ENCODE measurements around the gene P4HA1. TPM values are rescaled to one million over a fixed set of nuclear protein-coding genes. Genes with fewer than 3 reads are reported as not detected.
"Not testable (repeated sequence)": the region's sequence is repeated elsewhere in the genome, so short reads cannot be mapped to it uniquely, and the experiment has no call there.

The P4HA1 gene
- total RNA-seq, 2 experiments from 2014 or later: 30.9 to 31.2 TPM

DNA sequence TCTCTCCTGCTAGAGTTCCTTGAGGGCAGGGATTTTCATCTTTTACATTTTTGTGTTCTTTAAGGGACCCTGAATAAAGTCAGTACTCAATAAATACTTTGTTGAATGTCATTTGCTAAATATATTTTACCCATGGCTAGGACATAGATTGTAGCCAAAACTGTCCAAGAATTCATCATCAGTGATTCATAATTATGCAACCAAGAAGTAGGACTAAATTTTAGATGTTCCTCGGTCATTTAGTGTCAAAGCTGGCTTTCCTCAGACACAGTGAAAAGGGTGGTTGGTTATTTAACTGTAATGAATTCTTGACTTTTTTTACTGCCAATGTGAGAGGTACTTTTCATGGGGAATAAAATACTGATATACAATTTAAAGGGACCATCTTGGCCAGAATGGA, 16.9 kb upstream of the P4HA1 start:
- no peaks in the 10 kb centered on the region for H3K27me3 Mint-ChIP-seq
- H3K36me3 Mint-ChIP-seq: peaks cover 18% of the 10 kb centered on the region
- ChIA-PET CTCF (interaction anchor here (0.8 to 1.3 kb wide), 2 partner anchors 16 to 45 kb away, joined by 3 read pairs; partner anchors contain the start of gene P4HA1), POLR2A (no interaction called here)
- DNase-seq: no peak
- intact Hi-C loops (cut with micrococcal nuclease): loop anchor here (5.0 kb wide), 2 partner anchors 54 to 299 kb away; partner anchors contain the start of genes ANXA7, ECD and FAM149B1
- H3K27ac Mint-ChIP-seq: no peak overlapping the region
- peaks cover 15% of the 10 kb centered on the region for H3K4me1 Mint-ChIP-seq (ENCODE audit: low read depth)
- H3K9me3 Mint-ChIP-seq: peaks cover 8% of the 10 kb centered on the region
- H3K4me3 Mint-ChIP-seq: no peak overlapping the region

DNA sequence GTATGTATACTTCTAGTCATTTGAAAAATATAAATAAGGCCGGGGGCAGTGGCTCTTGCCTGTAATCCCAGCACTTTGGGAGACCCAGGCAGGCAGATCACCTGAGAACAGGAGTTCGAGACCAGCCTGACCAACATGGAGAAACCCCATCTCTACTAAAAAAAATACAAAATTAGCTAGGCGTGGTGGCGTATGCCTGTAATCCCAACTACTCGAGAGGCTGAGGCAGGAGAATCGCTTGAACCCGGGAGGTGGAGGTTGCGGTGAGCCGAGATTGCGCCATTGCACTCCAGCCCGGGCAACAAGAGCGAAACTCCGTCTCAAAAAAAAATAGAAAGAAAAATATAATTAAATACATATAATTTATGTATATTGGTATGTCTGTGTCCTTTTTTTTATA, 15.4 kb upstream of the P4HA1 start:
- POLR2A ChIA-PET; H3K4me3 Mint-ChIP-seq; DNase-seq; H3K4me1 Mint-ChIP-seq (ENCODE audit: low read depth); H3K27me3 Mint-ChIP-seq; H3K27ac Mint-ChIP-seq; H3K9me3 Mint-ChIP-seq: not testable (repeated sequence)
- CTCF ChIA-PET: interaction anchor here (1.4 kb wide), 1 partner anchor 15 kb away, joined by 5 read pairs; no protein-coding TSS in a partner anchor
- intact Hi-C loops (cut with micrococcal nuclease): loop anchor here (5.0 kb wide), 2 partner anchors 55 to 300 kb away; partner anchors contain the start of genes ANXA7, ECD and FAM149B1
- H3K36me3 Mint-ChIP-seq: peaks cover 22% of the 10 kb centered on the region

DNA sequence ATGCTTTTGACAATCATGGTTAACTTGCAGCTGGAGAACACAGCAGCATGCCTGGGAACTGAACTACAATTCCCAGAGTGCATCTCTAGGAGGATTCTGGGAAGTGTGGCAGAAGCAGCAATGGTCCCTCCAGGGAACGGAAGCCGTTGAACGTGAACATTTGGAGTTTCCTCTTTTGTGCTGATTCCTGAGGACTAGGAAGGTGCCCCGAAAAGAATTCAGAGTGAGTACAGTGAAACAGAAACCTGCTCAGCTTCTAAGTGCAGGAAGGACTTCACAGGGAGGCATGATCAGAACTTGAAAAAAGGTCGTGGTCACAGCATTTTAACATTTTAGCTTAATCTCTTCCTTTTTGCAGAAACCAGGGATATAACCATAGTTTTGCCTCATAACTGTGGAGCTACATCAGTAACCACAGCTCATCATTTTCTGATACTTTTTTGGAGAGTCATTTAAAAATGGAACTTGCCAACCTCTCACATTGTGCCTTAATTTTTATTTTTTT, 13.7 kb upstream of the P4HA1 start, which contains the start of gene NUDT13:
Gene NUDT13 (plus strand): TSS at position 111 of the 505 bp plus-strand sequence. CDS start 3,911 bp downstream, outside the sequence.
- peak; percentile 61 for DNase-seq
- Mint-ChIP-seq H3K4me3 (peak within 1 kb of the TSS; percentile 85), H3K4me1 (ENCODE audit: low read depth) (peaks cover 10% of the 10 kb centered on the region), H3K27ac (peak within 1 kb of the TSS; percentile 78), H3K36me3 (peaks cover 24% of the 10 kb centered on the region), H3K9me3 (peaks cover 8% of the 10 kb centered on the region), H3K27me3 (no peaks in the 10 kb centered on the region)
- ChIA-PET CTCF (interaction anchor here (0.6 to 1.8 kb wide), 5 partner anchors 14 to 217 kb away, joined by 3 to 6 read pairs (median 4); no protein-coding TSS in a partner anchor), POLR2A (interaction anchor here (0.9 to 2.1 kb wide), 2 partner anchors 13 to 58 kb away, joined by 3 to 12 read pairs; partner anchors contain the start of gene P4HA1)
- intact Hi-C loops (cut with micrococcal nuclease): loop anchor here (1.0 to 5.0 kb wide), 3 partner anchors 14 to 302 kb away; partner anchors contain the start of genes ANXA7, ECD, FAM149B1 and P4HA1

DNA sequence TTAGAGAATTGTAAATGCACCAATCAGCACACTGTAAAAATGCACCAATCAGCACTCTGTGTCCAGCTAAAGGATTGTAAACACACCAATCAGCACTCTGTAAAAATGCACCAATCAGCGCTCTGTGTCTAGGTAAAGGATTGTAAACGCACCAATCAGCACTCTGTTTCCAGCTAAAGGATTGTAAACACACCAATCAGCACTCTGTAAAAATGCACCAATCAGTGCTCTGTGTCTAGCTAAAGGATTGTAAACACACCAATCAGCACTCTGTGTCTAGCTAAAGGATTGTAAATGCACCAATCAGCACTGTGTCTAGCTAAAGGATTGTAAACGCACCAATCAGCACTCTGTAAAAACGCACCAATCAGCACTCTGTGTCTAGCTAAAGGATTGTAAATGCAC, 12.6 kb upstream of the P4HA1 start:
- H3K4me1 Mint-ChIP-seq (ENCODE audit: low read depth); H3K27ac Mint-ChIP-seq; H3K4me3 Mint-ChIP-seq; DNase-seq; H3K27me3 Mint-ChIP-seq; intact Hi-C loops (cut with micrococcal nuclease); H3K9me3 Mint-ChIP-seq: not testable (repeated sequence)
- H3K36me3 Mint-ChIP-seq: peaks cover 24% of the 10 kb centered on the region
- POLR2A ChIA-PET: interaction anchor here (2.1 kb wide), 1 partner anchor 12 kb away, joined by 12 read pairs; the partner anchor contains the start of gene P4HA1
- CTCF ChIA-PET: interaction anchor here (1.5 to 1.8 kb wide), 2 partner anchors 13 to 50 kb away, joined by 4 to 6 read pairs; no protein-coding TSS in a partner anchor

- H3K4me3 Mint-ChIP-seq: no peak overlapping the region
- intact Hi-C loops (cut with micrococcal nuclease): no loop called here
- no peak overlapping the region for H3K27ac Mint-ChIP-seq
- ChIA-PET POLR2A (no interaction called here), CTCF (no interaction called here)
- DNase-seq: no peak
- no peaks in the 10 kb centered on the region for H3K27me3 Mint-ChIP-seq
- peaks cover 6% of the 10 kb centered on the region for H3K4me1 Mint-ChIP-seq (ENCODE audit: low read depth)
- H3K36me3 Mint-ChIP-seq: peaks cover 24% of the 10 kb centered on the region
- H3K9me3 Mint-ChIP-seq: peaks cover 8% of the 10 kb centered on the region
These were observed 9.6 kb upstream of the P4HA1 start for GRCh38 chr10:73106301-73106700.

GRCh38 chr10:73099141-73099540, 2.5 kb upstream of the P4HA1 start:
- H3K36me3 Mint-ChIP-seq: peaks cover 3% of the 10 kb centered on the region
- H3K27me3 Mint-ChIP-seq: no peaks in the 10 kb centered on the region
- no peak overlapping the region for H3K4me3 Mint-ChIP-seq
- H3K27ac Mint-ChIP-seq: no peak overlapping the region
- no peaks in the 10 kb centered on the region for H3K9me3 Mint-ChIP-seq
- intact Hi-C loops (cut with micrococcal nuclease): loop anchor here (5.0 kb wide), 1 partner anchor 407 kb away; the partner anchor contains the start of gene MCU
- peaks cover 19% of the 10 kb centered on the region for H3K4me1 Mint-ChIP-seq (ENCODE audit: low read depth)
- ChIA-PET POLR2A (interaction anchor here (0.6 to 1.2 kb wide), 2 partner anchors 152 to 413 kb away, joined by 3 read pairs; no protein-coding TSS in a partner anchor), CTCF (interaction anchor here (0.6 to 1.5 kb wide), 3 partner anchors 61 to 759 kb away, joined by 3 to 4 read pairs (median 3); no protein-coding TSS in a partner anchor)
- no peak for DNase-seq

GRCh38 chr10:73097305-73097670, 622 bp upstream of the P4HA1 start:
- Mint-ChIP-seq H3K36me3 (peaks cover 4% of the 10 kb centered on the region), H3K4me1 (ENCODE audit: low read depth) (peaks cover 25% of the 10 kb centered on the region), H3K27ac (peak overlapping the region; percentile 92), H3K27me3 (no peaks in the 10 kb centered on the region), H3K9me3 (no peaks in the 10 kb centered on the region), H3K4me3 (peak overlapping the region; percentile 92)
- intact Hi-C loops (cut with micrococcal nuclease): loop anchor here (2.0 to 5.0 kb wide), 2 partner anchors 70 to 405 kb away; partner anchors contain the start of gene MCU
- DNase-seq: no peak
- POLR2A ChIA-PET: interaction anchor here (0.6 to 3.3 kb wide), 8 partner anchors 13 to 747 kb away, joined by 3 to 12 read pairs (median 3); partner anchors contain the start of gene NUDT13
- CTCF ChIA-PET: interaction anchor here (0.6 to 3.1 kb wide), 15 partner anchors 13 to 300 kb away, joined by 3 to 62 read pairs (median 4); partner anchors contain the start of genes ECD and FAM149B1

- Mint-ChIP-seq H3K27me3 (no peaks in the 10 kb centered on the region), H3K9me3 (no peaks in the 10 kb centered on the region), H3K27ac (peak overlapping the region; percentile 92), H3K4me1 (ENCODE audit: low read depth) (peaks cover 29% of the 10 kb centered on the region), H3K4me3 (peak overlapping the region; percentile 92), H3K36me3 (peaks cover 8% of the 10 kb centered on the region)
- POLR2A ChIA-PET: interaction anchor here (0.7 to 3.3 kb wide), 15 partner anchors 11 to 881 kb away, joined by 3 to 12 read pairs (median 4); partner anchors contain the start of genes ANAPC16, CFAP70, DNAJC9 and ECD
- DNase-seq: peak; percentile 84
- CTCF ChIA-PET: interaction anchor here (0.6 to 3.1 kb wide), 12 partner anchors 14 to 732 kb away, joined by 3 to 62 read pairs (median 6); partner anchors contain the start of genes ECD, FAM149B1 and NUDT13
- intact Hi-C loops (cut with micrococcal nuclease): loop anchor here (1.0 to 5.0 kb wide), 5 partner anchors 14 to 404 kb away; partner anchors contain the start of genes DNAJC9, MCU and NUDT13
These were observed 621 bp downstream of the P4HA1 start for GRCh38 chr10:73096041-73096448.

DNA sequence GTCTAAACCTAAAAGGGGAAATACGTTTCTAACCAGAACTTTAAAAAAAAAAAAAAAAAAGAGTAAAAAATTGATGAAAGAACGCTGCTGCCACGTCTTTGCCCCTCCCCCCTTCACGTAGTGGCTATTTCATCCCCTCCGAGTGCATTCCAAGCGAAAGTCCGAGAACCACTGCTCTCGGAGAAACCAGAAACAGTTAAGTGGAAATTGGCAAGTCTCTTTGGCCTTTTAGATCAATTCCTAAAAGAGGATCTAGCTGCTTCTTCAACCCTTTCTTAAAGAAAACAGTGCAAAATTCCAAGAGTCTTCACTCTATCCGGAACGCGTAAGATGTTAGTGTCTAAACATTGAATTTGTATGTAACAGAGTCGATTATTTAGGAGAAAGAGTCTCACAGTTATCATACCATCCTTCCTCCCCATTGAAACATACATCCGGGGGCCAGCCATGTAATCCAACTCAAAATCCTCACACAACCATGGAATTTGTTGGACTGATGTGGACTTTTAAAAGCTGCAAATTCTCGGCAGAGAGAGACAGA, 1.1 kb downstream of the P4HA1 start:
- ChIA-PET POLR2A (interaction anchor here (0.7 to 3.3 kb wide), 15 partner anchors 12 to 880 kb away, joined by 3 to 12 read pairs (median 4); partner anchors contain the start of genes ANAPC16, CFAP70, DNAJC9 and ECD), CTCF (interaction anchor here (0.6 to 3.1 kb wide), 13 partner anchors 13 to 731 kb away, joined by 3 to 62 read pairs (median 6); partner anchors contain the start of genes ECD, FAM149B1 and NUDT13)
- Mint-ChIP-seq H3K36me3 (peaks cover 8% of the 10 kb centered on the region), H3K4me1 (ENCODE audit: low read depth) (peaks cover 29% of the 10 kb centered on the region), H3K9me3 (no peaks in the 10 kb centered on the region), H3K27ac (peak overlapping the region; percentile 92), H3K27me3 (no peaks in the 10 kb centered on the region), H3K4me3 (peak overlapping the region; percentile 92)
- DNase-seq: peak; percentile 51
- intact Hi-C loops (cut with micrococcal nuclease): loop anchor here (1.0 to 5.0 kb wide), 5 partner anchors 15 to 403 kb away; partner anchors contain the start of genes DNAJC9, MCU and NUDT13

DNA sequence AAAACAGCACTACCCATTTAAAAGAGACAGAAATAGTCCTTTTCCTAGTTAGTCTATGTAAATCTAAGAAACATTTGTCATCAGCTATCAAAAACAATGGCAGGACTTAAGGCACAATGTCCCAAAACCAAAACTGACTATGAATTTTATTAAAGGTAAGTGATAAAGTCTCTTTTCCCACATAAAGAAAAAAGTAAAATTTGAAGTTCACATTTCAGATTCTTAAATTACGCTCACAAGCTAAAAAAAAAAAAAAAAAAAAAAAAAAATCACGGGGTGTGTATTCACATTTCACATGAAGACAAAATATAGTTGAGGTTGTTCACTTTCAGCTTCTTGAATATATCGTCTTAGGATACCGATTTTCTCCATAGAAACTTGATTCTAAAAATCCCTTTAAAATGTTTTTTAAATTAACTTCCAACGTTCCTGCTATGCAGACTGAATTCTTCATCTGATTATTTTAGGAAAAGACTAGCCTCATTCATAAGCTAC, 1.6 kb downstream of the P4HA1 start:
- Mint-ChIP-seq H3K4me1 (ENCODE audit: low read depth) (peaks cover 29% of the 10 kb centered on the region), H3K4me3 (peak overlapping the region; percentile 92), H3K27ac (peak overlapping the region; percentile 92), H3K36me3 (peaks cover 8% of the 10 kb centered on the region), H3K27me3 (no peaks in the 10 kb centered on the region), H3K9me3 (no peaks in the 10 kb centered on the region)
- DNase-seq: no peak
- CTCF ChIA-PET: interaction anchor here (0.6 to 3.1 kb wide), 7 partner anchors 64 to 850 kb away, joined by 3 to 62 read pairs (median 3); partner anchors contain the start of genes ECD and FAM149B1
- intact Hi-C loops (cut with micrococcal nuclease): loop anchor here (5.0 kb wide), 1 partner anchor 403 kb away; the partner anchor contains the start of gene MCU
- POLR2A ChIA-PET: interaction anchor here (1.0 to 1.5 kb wide), 7 partner anchors 15 to 530 kb away, joined by 3 to 10 read pairs (median 5); partner anchors contain the start of genes CFAP70, DNAJC9, ECD and FAM149B1
